Fibroblast of skin of abdomen (primary cell): ENCODE measurements around the gene PPFIA4.
A peak's percentile ranks its signal among the peaks of the same experiment; 100 is the strongest.
"Not testable (repeated sequence)": the region's sequence is repeated elsewhere in the genome, so short reads cannot be mapped to it uniquely, and the experiment has no call there.

Experiments
- DNase-seq: peaks from one replicate; pipeline ENCODE4 v3.0.0-alpha.2; 2013

PPFIA4 gene

GRCh38 chr1:203017692-203018091 lies 8.6 kb upstream of the PPFIA4 start:
- DNase-seq: no peak

- not testable (repeated sequence) for DNase-seq
These were observed 3.4 kb upstream of the PPFIA4 start for GRCh38 chr1:203022855-203023254.

GRCh38 chr1:203025686-203026030 lies 633 bp upstream of the PPFIA4 start:
- no peak for DNase-seq

- no peak for DNase-seq
These were observed 674 bp downstream of the PPFIA4 start for GRCh38 chr1:203026666-203027663.

DNA sequence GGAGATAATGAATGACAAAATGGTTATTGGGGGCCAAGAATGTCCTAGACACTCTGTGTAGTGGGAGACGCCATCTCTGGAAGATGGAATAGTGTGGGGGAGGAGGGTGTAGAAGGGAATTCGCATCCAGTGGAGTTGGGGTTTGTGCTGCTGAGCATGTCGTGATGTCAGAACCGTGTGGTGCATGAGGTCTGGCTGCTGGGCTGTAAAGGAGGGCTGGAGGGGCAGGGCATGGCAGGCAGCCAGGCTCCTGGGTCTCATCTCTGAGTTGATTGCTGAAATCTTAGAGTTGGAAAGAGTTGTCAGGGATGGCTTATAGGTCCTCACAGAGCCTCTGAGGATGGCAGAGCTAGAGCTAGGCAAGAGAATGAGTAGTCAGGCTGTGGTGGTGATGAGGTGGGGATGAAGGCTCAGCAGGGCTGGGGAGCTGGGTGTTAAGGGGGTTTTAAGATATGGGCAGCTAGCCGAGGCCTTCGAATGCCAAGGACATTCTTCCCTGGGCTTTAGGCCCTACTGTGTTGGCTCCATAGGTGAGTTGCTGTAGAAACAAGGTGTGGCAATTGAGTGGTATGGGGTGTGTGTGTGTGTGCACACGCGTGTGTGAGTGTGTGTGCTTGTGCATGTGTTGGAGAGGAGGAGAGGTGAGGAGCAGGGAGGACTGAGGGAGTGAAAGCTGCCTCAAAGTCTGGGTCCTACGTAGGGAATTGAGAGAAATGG lies 1.9 kb downstream of the PPFIA4 start:
- no peak for DNase-seq

DNA sequence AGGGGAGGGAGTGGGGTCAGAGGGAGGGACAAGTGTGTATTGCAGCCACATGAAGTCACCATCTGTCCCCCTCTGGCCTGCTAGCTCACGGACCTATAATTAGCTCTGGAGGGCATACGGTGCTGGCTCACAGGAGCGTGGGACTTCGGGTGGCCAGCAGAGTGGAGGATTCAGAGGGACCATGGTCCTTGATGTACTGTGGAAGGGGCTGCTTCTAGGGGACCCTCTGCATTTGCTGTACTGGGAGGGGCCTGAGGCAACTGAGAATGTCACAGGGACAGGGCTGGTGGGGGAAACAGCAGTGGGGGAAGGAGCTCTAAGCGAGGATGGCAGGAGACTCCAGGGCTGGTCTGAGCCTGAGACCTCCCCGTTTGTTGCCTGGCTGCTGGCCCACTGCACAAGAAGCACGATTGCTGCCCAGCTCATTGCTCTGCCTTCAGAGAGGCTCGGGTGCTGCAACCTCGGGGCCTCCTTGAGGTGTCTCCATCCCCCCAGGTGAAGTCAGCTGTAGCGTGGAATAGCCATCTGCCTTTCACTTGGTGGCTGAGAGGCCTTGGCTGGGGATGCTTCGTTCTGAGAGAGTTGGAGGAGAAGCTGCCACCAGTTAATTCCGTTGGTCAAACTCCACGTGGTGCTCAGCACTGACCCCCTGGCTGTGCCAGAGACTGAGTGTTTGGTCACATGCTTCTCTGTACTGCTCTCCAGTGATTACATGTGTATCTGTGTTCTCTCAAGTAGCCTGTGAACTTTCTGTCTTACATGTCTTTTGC lies 2.7 kb downstream of the PPFIA4 start:
- DNase-seq: no peak

GRCh38 chr1:203031467-203031866 lies 5.2 kb downstream of the PPFIA4 start:
- no peak for DNase-seq

DNA sequence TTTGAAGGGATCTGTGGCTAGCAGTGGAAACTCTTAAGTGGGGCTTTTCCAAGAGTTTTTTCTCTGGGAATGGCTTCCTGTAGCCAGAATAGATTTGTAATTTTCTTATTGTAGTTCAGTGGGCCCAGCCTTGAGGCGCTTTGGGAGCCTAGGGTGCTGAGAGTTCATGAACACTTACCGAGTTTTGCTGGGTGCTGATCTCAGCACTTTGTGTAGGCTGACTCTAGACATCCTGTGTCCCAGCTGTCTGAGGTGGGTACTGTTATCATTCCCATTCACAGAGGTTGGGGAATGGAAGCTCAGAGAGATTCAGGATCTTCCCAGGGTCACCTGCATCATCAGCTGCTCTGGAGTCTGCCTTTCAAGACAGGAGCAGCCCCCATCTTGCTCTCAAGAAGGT lies 7.0 kb downstream of the PPFIA4 start:
- no peak for DNase-seq

GRCh38 chr1:203033917-203034316 lies 7.6 kb downstream of the PPFIA4 start:
- no peak for DNase-seq

DNA sequence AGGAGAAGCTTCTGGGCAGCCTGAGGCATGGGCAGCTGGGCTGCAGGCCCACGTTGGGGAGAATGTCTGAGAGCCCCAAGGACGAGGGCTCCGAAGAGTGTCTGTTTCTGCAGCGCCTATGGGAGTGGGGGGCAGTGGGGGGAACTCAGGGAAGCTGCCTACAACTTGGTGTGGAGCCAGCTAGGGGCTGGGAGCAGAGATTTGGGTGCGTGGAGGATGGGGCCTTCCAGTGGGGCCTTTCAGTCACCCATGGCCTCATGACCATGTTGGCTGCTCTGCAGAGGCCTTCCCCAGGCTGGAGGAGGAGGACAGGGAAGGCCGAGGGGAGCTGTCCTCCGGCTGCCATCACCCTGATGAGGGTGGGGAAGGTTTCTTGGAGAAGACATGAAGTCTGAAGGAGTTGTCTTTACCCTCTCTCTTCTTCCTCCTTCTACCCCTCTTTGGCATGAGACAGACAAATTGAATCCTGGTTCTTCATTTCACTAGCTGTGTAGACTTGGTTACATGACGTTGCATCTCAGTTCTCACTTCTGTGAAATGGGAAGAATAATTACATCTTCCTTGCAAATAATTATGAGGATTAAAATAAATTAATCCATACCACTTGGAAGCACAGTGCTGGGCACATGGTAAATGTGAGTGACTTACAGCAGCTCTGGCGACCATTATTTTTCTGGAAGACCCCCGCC lies 8.3 kb downstream of the PPFIA4 start:
- no peak for DNase-seq

- no peak for DNase-seq
These were observed 9.1 kb downstream of the PPFIA4 start for GRCh38 chr1:203035111-203036000.

DNA sequence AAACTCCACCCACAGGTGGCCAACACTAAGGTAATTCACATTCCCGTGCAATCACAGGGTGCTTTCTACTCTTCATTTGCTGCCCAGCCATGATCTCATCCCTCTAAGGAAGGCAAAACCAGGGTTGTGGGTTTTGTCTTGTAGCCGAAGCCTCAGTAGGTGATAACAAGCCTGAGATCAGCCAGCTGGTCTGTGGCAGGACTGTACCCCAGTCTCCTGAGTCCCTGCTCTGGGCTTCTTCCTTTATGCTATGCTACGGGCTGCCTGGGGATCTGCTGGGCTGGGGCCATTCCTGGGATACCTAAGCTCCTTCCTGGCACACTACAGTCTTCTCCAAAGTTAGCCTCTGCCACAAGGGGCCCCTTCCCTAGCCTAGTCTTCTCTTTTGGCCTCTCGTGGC lies 9.8 kb downstream of the PPFIA4 start:
- DNase-seq: no peak

DNA sequence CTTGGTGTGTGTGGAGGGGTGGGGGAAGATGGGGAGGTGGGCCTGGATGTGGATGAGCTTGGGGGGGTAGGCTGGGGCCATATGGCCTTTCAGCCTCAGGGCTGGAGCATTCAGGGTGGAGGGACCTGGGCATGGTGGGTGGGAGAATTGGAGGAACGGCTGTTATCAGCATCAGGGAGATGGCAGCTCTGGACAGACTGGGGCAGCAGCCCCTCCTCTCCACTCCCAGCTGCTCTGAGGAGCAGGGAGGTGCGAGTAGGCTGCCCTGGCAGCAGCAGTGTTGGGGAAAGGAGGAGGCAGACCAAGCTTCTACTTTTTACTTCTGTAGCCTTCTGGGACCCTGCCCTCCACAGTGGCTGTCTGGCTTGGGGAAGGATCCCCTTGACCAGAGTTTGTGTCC lies 10.2 kb downstream of the PPFIA4 start:
- no peak for DNase-seq

GRCh38 chr1:203037509-203038190 lies 11.4 kb downstream of the PPFIA4 start:
- no peak for DNase-seq

GRCh38 chr1:203038217-203038741 lies 12.0 kb downstream of the PPFIA4 start:
- DNase-seq: peak; percentile 59

- DNase-seq: peak; percentile 65
These were observed 12.8 kb downstream of the PPFIA4 start for GRCh38 chr1:203038891-203039608.

DNA sequence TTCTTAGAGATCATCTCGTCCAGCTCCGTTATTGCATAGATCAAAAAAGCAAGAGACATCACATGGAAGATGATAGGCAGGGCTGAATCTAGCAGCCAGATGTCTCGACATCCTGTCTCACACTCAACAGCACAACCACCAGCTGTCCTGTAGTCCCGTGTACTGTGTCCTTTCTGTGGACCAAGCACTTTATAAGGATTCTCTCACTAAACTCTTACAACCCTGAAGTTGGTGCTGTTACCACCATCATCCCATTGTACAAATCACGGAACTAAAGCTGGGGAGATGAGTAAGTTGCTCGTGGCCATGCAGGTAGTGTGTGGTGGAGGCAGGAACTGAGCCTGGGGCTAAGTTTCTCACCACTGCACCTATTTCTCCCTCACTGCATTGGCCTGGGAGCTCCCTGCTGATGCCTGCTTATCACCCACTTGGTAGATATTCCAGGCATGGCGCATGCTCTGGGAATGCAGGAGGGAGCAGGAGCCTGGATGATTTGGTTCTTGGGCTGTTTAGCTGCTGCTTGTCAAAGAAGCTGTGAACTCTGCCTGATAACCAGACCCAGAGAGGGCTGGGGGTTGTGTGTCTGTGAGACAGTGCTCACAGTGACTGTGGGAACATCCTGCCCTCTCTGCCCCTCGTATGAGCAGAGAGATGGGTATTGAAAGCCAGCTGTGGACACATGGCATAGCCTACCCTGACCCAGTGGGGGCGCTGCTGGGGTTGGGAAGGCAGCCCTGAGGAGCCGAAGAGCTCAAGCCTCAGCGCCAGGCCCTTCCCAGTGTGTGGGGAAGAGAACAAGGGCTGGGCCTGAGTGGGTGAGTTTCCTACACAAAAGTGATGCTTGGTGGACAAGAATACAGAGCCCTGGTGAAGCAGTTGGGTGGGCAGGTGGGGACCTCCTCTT lies 13.6 kb downstream of the PPFIA4 start:
- DNase-seq: no peak

DNA sequence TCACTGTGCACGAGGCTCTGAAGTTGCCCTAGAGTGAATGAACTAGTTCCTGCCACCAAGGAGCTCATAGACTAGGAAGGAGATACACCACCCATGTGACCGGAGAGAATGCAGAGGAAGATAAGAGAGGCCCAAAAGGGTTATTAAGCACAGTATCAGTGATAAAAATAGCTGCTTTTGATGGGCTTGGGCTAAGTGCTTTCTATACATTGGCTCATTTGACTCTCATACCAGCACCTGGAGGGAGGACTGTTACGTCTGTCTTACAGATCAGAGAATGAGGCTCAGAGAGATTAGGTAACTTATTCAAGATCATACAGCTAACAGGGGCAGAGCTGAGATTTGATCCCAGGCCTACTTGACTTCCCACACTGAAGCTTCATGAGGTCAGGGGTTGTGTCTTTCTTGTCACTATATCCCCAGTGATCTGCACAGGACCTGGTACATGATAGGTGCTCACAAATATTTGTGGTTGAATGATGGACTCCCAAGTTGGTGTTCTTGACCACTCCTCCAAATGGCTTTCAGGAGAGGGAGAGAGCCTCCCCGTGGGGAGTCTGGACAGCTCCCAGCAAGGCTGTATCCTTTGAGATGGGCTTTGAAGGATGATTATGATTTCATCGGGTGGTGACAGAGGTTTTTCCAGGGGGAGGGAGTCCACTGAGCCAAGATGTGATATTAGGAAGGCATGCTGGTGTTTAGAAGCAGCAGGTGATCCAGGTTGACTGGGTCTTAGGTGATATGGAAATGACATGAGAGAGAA lies 14.4 kb downstream of the PPFIA4 start:
- DNase-seq: no peak
